Activated gamma-delta T cell treated with anti-CD3 and anti-CD28 coated beads, Interleukin-2, amount 50 U/mL, for 16 hours (primary cell): Measurements from ENCODE around the gene FMN1.
"Not testable (repeated sequence)": the region's sequence is repeated elsewhere in the genome, so short reads cannot be mapped to it uniquely, and the experiment has no call there.

Experiments
- DNase-seq: peaks from one replicate; pipeline ENCODE4 v3.0.0-alpha.2; 2020; ENCODE audit warnings: low read depth

FMN1 gene

DNA sequence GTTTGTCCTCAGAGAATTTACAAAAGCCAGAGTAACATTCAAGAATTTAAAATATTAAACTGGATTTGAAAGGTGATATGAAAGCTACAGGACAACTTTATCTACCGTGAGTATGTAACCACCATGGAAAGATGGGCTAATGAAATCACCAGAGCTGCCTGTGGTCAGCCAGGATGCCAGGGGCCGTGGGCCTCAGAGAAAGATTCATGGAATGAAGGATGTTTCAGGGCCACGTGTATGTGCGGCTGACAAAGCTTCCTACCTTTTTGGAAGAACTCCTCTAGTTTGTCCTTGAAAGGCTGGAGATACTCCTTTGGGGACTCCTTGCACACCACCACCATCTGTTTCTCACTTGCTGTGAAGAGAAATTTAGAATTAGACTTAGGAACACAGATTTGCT, 337.8 kb downstream of the FMN1 start:
- no peak for DNase-seq

DNA sequence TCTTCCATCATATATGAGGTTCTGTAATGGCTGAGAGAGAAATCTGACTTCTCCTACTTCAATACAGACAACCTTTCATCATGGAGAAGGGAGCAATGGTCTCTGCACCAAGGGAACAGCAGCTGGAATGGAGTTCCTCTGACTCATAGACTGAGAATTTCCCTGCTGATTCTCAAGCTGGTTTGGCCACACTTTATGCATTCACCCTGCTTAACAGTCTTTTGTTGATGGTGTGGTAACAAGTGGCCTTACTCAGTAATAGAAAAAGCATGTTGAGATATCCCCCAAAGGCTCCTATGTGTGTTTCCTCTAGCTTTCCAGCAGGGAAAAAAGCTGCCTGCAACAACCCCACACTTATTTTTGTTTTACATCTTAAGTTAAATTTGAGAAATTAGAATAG, 338.6 kb downstream of the FMN1 start:
- no peak for DNase-seq

DNA sequence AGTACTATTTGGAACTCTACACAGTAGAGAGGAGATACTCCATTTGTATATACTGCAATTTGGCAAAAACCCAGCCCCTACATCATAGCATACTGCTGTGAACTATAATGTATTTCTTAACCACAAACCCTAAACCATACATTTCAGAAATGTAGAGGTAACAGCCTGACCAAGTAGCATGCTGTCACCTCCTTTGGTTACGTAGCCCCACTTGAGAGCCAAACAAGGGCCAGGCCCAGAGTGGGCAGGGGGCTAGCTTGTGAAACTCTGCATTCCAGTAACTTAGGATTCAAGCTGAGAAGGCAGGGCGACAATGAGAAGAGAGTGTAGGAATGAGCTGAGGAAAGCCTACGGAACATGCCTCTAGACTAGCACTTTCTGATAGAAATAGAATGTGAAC, 340.9 kb downstream of the FMN1 start:
- no peak for DNase-seq

DNA sequence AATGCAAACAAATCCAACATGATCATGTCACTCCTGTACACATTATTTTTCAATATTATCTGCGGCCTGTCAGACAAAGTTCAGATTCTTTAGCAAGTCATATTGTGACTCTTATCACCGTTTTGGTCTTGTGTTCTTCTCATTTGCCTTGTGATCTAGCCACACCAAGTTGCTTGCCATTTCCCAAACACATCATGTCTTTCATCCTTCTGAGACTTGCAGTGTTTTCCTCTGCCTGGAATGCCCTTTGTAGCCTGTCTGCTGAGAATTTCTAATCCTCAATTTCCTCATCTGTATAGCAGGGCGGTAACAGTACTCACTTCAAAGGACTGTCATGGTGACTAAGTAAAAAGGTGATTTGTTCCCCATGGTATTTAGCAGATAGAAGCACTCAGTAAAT, 341.7 kb downstream of the FMN1 start:
- DNase-seq, result no peak

DNA sequence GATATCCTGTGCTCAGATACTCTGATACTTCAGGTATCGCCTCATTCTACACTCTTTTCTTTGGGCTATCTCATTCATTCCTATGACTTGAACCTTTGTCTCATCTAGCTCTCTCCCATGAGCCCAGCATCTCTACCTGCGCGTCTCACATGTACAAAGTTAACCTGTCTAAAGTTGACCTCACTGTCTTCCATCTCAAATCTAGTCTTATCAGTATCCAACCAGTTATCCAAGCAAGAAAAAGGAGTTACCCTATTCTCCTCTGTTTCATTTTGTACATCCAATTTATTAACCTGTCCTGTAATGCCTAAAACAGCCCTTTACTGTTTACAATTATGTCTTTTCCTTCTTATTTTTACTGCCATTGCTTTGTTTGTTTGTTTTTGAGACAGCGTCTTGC, 342.5 kb downstream of the FMN1 start:
- DNase-seq, result no peak

DNA sequence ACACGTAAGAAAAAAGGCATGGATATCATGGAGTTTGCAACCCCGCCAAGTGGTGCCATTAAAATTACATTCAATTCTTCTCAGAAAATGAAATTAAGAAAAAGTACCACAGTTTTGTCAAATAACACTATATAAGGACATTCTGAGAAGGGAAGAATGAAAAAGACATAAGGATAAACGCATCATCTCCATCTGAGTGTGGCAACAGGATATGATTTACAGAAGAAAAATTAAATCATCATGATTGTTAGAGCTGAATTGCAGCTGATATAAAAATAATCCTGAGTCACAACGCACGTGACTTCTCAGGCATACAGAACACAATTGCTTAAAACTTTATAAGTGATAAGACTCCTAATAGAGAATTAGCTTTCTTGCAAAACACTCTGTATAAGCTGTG, 342.9 kb downstream of the FMN1 start:
- no peak for DNase-seq

DNA sequence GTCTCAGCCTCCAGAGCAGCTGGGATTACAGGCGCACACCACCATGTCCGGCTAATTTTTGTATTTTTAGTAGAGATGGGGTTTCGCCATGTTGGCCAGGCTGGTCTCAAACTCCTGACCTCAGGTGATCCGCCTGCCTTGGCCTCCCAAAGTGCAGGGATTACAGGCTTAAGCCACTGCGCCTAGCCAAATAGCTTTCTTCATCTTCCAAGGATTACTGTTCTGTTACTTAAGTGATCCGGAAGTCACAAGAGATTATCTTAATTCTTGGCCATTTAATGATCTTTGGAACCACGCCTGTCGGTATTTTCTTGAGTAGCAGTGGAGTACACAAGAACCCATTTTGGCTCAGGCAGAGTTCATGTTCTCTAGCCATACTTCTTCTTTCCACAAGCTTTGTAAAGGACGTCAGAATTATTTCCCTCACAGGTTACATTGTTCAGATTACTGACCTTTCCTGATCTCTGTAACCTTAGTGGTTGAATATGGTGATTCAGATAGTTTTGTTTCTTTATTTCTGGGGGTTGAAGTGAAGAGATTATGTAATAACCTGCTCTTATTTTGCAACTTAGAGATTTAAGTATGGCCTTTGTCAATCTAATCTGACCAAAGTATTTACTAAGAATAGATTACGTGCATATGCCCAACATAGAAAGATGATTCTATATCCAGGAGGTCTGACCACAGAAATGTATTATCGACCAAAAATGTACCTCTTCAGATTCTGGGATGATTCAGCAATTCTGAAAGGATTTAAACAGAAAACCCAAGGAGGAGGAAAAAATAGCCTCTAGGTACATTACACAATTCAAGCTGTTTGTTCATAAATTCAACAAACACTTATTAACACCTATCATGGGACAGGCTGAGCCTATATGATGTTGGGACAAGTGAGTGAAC, 344.5 kb downstream of the FMN1 start:
- no peak for DNase-seq

DNA sequence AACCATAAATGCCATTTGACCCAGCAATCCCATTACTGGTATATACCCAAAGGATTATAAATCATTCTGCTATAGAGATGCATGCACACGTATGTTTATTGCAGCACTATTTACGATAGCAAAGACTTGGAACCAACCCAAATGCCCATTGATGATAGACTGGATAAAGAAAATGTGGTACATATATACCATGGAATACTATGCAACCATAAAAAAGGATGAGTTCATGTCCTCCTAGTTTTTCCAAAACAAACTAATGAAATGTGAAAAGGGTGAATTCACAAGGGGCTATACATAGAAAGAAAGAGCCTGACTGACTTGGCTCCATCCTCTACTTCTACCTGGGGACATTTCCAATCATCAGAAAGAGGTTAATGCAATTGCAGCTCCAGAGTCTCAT, 347.8 kb downstream of the FMN1 start:
- not testable (repeated sequence) for DNase-seq

DNA sequence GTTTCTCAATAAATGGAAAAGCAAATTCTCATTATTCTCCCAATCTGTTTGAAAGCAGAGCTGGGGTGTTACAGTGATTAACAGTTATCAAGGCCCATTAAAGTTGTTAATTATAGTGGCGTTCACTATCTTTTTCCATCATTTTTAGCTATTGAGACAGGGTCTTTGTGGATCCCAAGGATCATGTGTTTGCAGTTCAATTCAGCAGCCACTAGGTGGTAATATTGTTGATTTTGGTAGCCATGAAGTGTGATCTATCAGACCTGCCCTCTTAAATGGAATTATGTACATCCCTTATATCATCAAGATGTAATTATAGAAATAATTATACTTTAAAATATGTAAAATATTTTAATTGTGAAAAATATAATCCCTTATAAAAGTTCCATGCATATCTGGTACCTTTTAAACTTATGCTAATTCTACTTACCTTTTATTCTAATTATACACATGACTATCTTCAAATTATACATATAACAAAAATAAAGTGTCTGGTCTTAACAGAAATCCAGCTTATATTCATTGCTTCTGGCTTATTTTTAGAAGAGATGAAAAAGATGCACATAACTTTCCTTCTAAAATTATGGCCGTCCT, 350.3 kb downstream of the FMN1 start:
- DNase-seq, result no peak

DNA sequence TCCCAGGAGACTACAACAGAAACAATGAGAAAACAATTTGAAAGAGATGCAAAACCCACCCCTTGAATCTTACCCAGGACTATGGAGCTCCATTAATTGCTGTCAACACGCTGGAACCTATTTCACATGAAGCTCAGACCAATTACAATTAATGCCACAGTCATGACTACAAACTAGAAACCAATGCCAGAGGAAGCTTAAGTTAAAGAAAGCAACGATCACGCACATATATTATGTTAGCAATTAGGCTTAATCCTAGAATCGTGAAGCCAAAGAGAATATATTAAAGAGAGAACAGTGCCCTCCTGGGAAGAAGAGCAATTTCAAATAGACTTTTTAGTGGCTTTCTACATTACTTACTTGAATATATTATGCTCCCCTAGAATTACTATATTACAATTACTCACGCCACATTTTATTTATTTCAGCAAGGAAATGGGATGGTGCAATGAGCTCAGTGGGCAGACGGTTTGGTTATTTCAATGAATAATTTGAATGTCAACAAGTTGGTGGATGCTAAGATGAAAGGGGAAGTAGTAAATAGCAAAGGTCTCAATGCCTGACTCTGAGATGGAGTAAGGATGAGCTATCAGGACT, 351.2 kb downstream of the FMN1 start:
- no peak for DNase-seq

DNA sequence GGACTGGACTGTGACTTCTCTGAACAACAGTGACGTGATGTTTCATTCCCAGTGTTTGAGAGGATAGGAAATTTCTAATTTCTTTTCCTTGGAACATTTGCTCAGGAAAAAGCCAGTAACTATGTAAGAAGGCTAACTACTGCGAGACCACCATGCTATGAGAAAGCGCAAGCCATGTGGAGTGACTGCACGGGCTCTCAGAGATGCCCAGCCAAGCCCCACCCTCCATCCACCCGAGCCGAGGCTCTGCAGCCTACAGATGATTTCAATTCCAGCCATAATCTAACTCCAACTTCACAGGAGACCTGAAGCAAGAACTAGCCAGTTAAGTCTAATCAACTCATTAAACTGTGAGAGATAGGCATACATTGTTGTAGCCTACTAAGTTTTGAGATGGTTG, 352.4 kb downstream of the FMN1 start:
- no peak for DNase-seq

DNA sequence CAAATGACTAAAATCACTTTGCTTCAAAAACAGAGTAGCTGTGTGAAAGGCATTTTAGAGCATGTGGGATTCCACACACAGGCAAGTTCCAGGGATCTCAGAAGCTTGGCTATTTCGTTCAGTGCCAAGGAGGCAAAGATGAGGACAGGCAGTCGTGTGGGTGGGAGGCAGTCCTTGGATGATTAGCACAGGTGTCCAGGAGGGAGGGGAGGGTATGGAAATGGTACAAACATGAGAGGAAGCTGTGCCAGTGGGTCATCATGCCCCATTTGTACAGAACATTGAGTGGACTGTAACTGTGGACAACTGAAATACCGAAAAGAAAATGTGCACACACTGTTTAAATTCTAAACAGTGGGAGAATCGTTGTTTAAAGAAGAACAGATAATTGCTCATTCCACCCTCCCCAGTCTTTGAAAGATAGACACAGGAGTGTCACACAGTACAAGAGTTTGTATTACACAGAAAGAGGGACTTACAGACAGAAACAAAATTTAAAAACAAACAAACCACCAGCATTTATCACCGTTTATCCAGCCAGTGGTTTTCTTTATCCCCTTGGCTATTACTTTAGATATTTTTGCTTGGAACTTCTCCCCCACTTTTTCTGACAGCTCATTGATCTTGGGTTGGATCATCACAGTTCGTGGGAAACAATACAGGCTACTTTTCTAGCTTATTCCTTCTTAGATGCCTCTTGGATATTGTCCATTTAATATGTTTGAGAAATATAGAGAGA, 353.8 kb downstream of the FMN1 start:
- DNase-seq, result no peak

DNA sequence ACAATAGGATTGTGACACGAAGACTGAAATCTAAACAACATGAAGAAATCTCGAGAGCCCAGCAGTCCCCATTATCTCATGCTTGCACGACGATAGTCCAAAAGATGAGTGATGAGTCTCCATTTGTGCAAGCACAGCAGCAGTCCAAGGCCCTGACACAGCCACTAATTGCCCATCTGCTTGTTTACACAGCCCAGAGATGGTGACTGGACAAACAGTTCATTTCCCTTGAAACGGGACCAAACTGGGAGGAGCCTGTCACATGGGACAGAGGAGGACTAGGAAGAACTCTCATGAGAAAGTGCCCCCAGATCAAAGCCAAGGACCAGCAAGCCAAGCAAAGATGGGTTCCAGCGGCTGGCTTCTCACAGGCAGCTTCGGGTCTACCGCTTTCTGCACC, 355.7 kb downstream of the FMN1 start:
- no peak for DNase-seq

DNA sequence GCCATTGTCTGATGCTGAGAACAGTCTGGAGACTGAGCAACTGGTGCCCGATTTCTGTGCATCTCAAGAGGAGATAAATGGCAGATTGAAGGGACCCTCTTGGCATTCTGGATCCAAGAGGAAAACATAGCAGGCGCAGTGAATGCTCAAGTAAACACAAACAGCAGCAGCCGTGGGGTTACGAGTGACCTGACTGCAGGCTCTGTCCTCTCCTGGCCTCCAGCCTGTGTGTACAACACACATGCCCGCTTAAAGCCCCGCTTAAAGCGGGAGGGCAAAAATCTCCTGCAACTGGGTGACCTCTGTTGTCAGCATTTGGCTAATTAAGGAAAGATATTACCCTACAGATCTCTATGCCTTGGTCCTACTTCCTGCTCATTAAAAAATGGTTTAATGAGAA, 356.2 kb downstream of the FMN1 start:
- DNase-seq, result no peak

DNA sequence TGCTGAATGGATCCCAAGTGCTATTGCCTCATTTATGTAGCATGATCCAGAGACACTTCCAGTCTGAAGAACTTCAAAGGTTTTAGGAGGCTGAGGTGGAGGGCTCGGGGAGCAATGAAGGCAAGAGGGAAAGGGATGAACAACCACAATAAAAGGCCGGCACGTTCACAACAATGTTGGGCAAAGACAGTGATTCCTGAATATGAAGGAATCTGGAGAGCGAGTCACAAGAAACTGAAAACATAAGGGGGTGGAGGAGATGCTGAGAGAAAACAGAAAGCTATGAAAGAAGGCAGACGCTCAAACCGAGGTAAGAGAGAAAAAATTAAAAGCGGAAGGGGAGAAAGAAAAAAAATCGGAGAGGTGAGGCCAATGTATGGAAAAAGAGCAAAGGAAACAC, 356.6 kb downstream of the FMN1 start:
- no peak for DNase-seq

DNA sequence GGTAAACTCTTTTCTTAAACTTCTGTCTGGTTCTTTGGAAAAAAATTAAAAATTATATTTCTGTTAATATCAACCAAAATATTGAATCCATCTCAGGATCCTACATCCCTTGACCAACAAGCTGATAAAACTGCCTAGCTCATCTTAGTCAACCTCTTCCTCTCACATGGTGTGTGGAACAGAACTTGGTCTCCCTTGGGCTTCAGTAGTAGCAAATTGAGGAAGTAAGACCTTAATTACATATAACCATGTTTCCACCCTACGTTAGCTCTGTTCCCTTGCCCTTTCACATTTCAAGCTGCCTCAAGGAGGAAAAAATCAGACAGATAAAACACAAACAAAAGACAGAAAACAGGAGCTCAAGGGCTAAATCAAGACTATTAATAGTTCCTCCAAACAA, 360.4 kb downstream of the FMN1 start:
- DNase-seq, result no peak

DNA sequence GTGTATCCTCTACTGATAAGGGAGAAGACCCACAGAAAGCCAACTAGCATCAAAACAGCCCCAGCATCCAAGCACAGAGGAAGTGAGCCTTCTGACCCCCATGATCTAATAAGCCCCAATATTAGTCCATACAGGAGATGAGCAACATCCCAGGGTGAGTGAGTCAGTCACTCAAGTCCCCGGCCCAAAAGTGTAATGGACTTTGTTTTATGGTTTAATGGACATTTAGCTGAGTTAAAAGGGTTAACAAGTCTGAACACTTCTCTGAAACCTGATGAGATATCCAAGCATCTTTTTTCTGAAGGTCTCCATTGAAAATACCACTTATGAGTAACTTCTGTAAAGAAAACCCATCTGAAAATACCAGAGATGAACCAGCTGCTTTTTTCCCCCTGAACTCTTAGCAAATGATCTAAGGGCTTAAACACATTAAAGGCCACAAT, 361.1 kb downstream of the FMN1 start:
- no peak for DNase-seq

DNA sequence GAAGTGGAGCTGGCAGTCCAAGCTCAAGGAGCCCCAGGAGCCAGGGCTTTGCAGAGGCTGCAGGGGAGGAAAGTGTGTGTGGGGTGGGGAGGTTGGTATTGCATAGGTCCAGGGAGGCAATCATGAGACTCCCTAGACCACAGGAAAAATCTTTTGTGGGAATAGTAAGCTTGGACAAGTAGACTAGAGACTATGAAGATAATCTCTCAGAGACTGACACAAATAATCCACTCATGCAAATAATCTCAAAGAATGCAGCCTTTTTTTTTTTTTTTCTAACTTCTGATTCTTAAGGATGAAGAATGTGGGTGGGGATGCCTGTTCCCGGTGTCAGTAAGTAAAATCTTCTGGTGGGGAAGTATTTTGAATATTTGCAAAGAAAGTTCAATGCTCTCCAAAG, 363.0 kb downstream of the FMN1 start:
- no peak for DNase-seq

DNA sequence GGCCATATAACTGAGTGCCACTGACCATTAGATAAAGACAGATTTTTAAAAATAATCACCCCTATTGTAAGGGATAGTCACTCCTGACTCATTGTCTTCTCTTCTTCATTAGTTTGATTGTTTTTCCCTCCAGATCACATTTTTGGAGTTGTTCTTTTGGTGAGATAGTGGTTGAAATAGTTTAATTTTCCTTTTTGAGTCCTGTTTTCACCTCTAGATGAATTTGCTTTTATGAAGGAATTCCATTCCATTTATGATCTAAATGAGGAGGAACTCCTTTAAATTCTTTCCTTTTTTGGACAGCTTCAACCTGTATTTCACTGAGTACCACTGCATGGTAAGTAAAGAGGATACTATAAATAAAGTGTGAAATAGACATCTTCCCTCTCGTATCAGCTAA, 364.3 kb downstream of the FMN1 start:
- no peak for DNase-seq

DNA sequence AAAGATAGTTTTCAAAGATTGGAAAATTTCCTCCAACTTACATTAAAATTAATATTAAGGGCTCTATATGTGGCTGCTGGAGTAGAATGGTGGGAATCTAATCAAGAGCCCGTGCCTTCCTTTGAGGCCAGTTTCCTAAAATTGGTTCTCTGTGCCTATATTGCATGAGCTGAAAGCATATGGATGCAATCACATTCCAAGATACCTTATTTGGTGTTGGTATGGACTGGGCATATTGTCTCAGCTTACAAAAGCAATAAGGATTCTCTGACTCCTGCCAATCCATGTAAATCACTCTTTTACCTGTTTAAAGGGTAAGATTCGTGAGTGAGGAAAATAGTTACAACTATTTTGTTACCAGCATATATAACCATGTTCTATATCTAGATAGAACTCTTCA, 365.1 kb downstream of the FMN1 start:
- DNase-seq, result no peak

DNA sequence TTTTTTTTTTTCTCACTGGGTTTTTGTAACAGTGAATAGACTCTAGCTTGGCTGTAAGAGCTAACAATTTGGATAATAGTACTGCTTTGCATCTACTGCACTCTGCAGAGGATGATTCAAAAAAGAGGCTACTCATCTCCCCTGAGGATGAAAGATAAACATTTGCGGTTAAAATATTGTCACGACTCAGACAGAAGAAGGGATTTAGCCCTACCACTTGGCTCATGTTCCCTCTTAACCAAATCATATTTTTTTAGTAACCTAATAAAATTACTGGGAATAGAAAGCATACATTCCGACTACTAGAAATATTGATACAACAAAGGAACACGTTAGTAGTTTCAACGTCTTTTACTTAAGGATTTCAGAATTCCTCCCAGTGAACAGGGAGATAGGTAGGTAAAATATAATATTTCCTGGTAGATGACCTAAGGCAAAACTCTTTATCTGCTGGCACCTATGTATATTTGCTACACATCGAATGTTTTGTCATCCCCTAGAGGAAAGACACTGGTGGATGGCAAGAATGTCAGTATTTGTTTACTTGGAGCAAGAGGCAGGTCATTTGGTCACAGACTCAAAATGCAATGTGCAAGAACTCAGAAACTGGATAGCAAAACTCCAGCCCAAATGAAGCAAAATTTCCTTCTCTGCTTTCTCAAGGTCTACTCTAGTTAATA, 365.9 kb downstream of the FMN1 start:
- DNase-seq, result no peak

DNA sequence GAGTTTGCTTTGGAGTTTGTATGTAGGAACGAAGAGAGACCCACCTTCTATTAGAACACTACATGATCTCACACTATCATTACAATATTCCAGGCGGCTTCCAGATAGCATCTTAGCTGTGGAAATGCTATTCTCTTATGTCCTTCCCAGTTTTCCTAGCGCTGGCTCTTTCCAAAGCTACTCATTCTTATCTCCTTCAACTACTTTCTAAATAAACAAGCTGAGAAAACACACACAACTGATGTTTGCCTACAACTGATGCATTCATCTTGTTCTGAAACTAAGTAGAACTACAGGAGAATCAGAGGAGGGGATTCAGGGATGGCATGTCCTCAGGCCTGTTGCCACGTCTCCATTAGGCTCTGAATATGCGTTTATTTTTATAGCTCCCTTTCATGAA, 367.8 kb downstream of the FMN1 start:
- no peak for DNase-seq
